ENCODE results near the gene DCLK2.

The DCLK2 gene

GRCh38 chr4:150199056-150199455, 120.8 kb downstream of the DCLK2 start:
- H3K4me2 ChIP-seq, result no peak overlapping the region
- no peak for TF ChIP-seq CTCF (conservative IDR thresholded peaks at IDR 0.05; ENCODE audit: low read depth, low read length)
- H4K20me1 ChIP-seq (ENCODE audit: insufficient read depth), result no peaks in the 10 kb centered on the region
- no peak overlapping the region for H2AFZ ChIP-seq (ENCODE audit: low read depth)
- H3K4me1 ChIP-seq (ENCODE audit: low read depth, poor library complexity, severe bottlenecking), result peaks cover 8% of the 10 kb centered on the region
- H3K27me3 ChIP-seq (ENCODE audit: insufficient read depth, low read depth), result no peaks in the 10 kb centered on the region
- H3K27ac ChIP-seq, result no peak overlapping the region
- no peak overlapping the region for H3K4me3 ChIP-seq (IDR thresholded peaks at IDR 0.05; ENCODE audit: insufficient read depth, low read depth, low read length)
- H3K36me3 ChIP-seq (ENCODE audit: insufficient read depth), result no peaks in the 10 kb centered on the region
- H3K79me2 ChIP-seq (ENCODE audit: insufficient read depth, low read depth), result no peaks in the 10 kb centered on the region
- no peak overlapping the region for H3K9ac ChIP-seq

- TF ChIP-seq CTCF (conservative IDR thresholded peaks at IDR 0.05; ENCODE audit: low read depth, low read length), result no peak
- Histone ChIP-seq H3K4me3 (IDR thresholded peaks at IDR 0.05; ENCODE audit: insufficient read depth, low read depth, low read length) (no peak overlapping the region), H3K79me2 (ENCODE audit: insufficient read depth, low read depth) (no peaks in the 10 kb centered on the region), H3K27ac (no peak overlapping the region), H3K4me1 (ENCODE audit: low read depth, poor library complexity, severe bottlenecking) (peaks cover 4% of the 10 kb centered on the region), H3K36me3 (ENCODE audit: insufficient read depth) (no peaks in the 10 kb centered on the region), H3K9ac (no peak overlapping the region), H3K4me2 (no peak overlapping the region), H4K20me1 (ENCODE audit: insufficient read depth) (no peaks in the 10 kb centered on the region), H3K27me3 (ENCODE audit: insufficient read depth, low read depth) (no peaks in the 10 kb centered on the region), H2AFZ (ENCODE audit: low read depth) (no peak overlapping the region)
These were observed 126.8 kb downstream of the DCLK2 start for GRCh38 chr4:150205016-150205415.

- Histone ChIP-seq H2AFZ (ENCODE audit: low read depth) (no peak overlapping the region), H3K27ac (no peak overlapping the region), H3K4me1 (ENCODE audit: low read depth, poor library complexity, severe bottlenecking) (peaks cover 4% of the 10 kb centered on the region), H3K4me2 (no peak overlapping the region), H3K79me2 (ENCODE audit: insufficient read depth, low read depth) (no peaks in the 10 kb centered on the region), H4K20me1 (ENCODE audit: insufficient read depth) (no peaks in the 10 kb centered on the region), H3K27me3 (ENCODE audit: insufficient read depth, low read depth) (no peaks in the 10 kb centered on the region), H3K36me3 (ENCODE audit: insufficient read depth) (no peaks in the 10 kb centered on the region), H3K9ac (no peak overlapping the region), H3K4me3 (IDR thresholded peaks at IDR 0.05; ENCODE audit: insufficient read depth, low read depth, low read length) (no peak overlapping the region)
- TF ChIP-seq CTCF (conservative IDR thresholded peaks at IDR 0.05; ENCODE audit: low read depth, low read length), result no peak
These were observed 128.0 kb downstream of the DCLK2 start for GRCh38 chr4:150206265-150206664.

GRCh38 chr4:150206954-150207353, 128.7 kb downstream of the DCLK2 start:
- Histone ChIP-seq H3K4me1 (ENCODE audit: low read depth, poor library complexity, severe bottlenecking) (peaks cover 8% of the 10 kb centered on the region), H3K4me3 (IDR thresholded peaks at IDR 0.05; ENCODE audit: insufficient read depth, low read depth, low read length) (no peak overlapping the region), H3K9ac (no peak overlapping the region), H3K4me2 (no peak overlapping the region), H2AFZ (ENCODE audit: low read depth) (no peak overlapping the region), H3K27me3 (ENCODE audit: insufficient read depth, low read depth) (no peaks in the 10 kb centered on the region), H3K79me2 (ENCODE audit: insufficient read depth, low read depth) (no peaks in the 10 kb centered on the region), H3K27ac (no peak overlapping the region), H3K36me3 (ENCODE audit: insufficient read depth) (no peaks in the 10 kb centered on the region), H4K20me1 (ENCODE audit: insufficient read depth) (no peaks in the 10 kb centered on the region)
- no peak for TF ChIP-seq CTCF (conservative IDR thresholded peaks at IDR 0.05; ENCODE audit: low read depth, low read length)
